Hepatocyte (in vitro differentiated cells): ENCODE results near the gene HINT3.

Experiments
- EZH2 ChIP-seq: fragments of 200-600 bp; sonication (generic); IDR thresholded peaks from 2 replicates; pipeline ENCODE4 v1.6.1; 2016; ENCODE audit warnings: antibody characterized with exemption, mild to moderate bottlenecking, borderline replicate concordance
- TF ChIP-seq, protein P1 (sequence below): fragments of 200-600 bp; sonication (generic); IDR thresholded peaks from 2 replicates; pipeline ENCODE4 v1.5.1; 2016; ENCODE audit warnings: antibody characterized with exemption, mild to moderate bottlenecking; ENCODE audit not compliant: poor library complexity

DNA sequence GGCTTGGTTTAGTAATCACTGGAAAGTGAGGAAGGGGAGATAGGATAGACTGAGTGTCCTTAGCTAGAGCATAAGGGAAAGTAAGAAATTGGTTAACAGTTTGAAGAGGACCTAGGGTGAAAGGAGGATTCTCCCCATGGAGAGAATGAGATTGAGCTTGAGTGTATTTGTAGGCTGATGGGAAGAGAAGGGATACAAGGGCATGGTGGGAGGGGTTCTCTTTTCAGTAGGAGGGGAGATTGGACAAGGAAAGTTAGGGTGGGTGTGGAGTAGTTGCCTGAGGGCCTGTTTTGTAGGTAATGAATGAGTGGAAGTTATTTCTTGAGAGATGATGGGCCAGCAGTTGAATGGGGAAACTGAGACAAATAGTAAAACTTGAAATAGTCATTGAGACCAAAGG lies 31.7 kb downstream of the HINT3 start:
- TF ChIP-seq, protein P1, sequence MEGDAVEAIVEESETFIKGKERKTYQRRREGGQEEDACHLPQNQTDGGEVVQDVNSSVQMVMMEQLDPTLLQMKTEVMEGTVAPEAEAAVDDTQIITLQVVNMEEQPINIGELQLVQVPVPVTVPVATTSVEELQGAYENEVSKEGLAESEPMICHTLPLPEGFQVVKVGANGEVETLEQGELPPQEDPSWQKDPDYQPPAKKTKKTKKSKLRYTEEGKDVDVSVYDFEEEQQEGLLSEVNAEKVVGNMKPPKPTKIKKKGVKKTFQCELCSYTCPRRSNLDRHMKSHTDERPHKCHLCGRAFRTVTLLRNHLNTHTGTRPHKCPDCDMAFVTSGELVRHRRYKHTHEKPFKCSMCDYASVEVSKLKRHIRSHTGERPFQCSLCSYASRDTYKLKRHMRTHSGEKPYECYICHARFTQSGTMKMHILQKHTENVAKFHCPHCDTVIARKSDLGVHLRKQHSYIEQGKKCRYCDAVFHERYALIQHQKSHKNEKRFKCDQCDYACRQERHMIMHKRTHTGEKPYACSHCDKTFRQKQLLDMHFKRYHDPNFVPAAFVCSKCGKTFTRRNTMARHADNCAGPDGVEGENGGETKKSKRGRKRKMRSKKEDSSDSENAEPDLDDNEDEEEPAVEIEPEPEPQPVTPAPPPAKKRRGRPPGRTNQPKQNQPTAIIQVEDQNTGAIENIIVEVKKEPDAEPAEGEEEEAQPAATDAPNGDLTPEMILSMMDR = no peak
- TF ChIP-seq EZH2 = no peak
